Esophagus muscularis mucosa (tissue), 3 donors: ENCODE measurements around the gene PTPN14.

Source experiments
- POLR2A ChIP-seq: fragments of 450-650 bp; IDR thresholded peaks from one replicate; pipeline ENCODE4 v1.6.1; 2017; ENCODE audit warnings: antibody characterized with exemption, moderate library complexity, mild to moderate bottlenecking, low read depth
- TF ChIP-seq, protein P1 (sequence below), 3 experiments: fragments of 200-600 bp in 2 of 3; fragments of 450-650 bp in 1 of 3; sonication (generic) in 2 of 3; IDR thresholded peaks; one replicate each; pipeline ENCODE4 v1.5.1; 2017 to 2019; ENCODE audit warnings: antibody characterized with exemption in 3 of 3, mild to moderate bottlenecking in 2 of 3, moderate library complexity in 1 of 3

DNA sequence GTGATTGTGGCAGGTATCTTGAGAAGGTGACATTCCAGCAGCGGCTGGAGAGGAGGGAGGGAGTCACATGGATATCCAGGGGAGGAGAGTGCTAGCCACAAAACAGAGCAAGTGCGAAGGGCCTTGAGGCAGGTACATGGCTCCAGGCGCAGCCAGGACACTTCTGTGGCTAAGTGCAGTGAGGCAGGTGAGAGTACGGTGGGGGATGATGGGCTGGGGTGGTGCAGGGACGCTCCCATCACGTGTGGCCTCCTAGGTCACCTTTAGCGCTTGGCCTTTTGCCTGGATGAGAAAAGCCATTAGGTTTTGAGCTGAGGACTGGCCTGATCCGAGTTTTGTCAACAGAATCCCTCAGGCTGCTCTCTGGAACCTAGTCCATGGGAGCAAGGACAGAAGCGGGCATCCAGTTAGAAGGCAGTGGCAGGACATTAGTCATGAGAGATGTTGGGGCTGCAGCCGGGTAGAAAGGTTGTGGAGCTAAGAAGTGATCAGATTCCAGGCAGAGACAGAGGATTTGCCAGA lies 238.8 kb downstream of the PTPN14 start:
- no peak for TF ChIP-seq POLR2A
- TF ChIP-seq, protein P1, sequence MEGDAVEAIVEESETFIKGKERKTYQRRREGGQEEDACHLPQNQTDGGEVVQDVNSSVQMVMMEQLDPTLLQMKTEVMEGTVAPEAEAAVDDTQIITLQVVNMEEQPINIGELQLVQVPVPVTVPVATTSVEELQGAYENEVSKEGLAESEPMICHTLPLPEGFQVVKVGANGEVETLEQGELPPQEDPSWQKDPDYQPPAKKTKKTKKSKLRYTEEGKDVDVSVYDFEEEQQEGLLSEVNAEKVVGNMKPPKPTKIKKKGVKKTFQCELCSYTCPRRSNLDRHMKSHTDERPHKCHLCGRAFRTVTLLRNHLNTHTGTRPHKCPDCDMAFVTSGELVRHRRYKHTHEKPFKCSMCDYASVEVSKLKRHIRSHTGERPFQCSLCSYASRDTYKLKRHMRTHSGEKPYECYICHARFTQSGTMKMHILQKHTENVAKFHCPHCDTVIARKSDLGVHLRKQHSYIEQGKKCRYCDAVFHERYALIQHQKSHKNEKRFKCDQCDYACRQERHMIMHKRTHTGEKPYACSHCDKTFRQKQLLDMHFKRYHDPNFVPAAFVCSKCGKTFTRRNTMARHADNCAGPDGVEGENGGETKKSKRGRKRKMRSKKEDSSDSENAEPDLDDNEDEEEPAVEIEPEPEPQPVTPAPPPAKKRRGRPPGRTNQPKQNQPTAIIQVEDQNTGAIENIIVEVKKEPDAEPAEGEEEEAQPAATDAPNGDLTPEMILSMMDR (IDR thresholded peaks at IDR 0.05) = no peak
